ENCODE results near the gene ASB14.

- TF ChIP-seq CTCF (IDR thresholded peaks at IDR 0.05): no peak
- TF ChIP-seq POLR2A (IDR thresholded peaks at IDR 0.05): no peak
Measured at GRCh38 chr3:57281715-57282114, 10.8 kb downstream of the ASB14 start.
